GM18520 (cell line): ENCODE measurements around the gene THTPA.

Source experiments
- ATAC-seq: cut with Tn5 transposase; IDR thresholded peaks from one replicate; pipeline ENCODE4 v1.9.1; 2021; ENCODE audit not compliant: unreplicated experiment

Gene THTPA

GRCh38 chr14:23550131-23550811 is 5.8 kb upstream of the THTPA start:
- ATAC-seq: no peak

- ATAC-seq: no peak
Observed at GRCh38 chr14:23550812-23551265, 5.2 kb upstream of the THTPA start.

- ATAC-seq: no peak
Observed at GRCh38 chr14:23551266-23552028, 4.6 kb upstream of the THTPA start, which contains the start of gene ZFHX2. ZFHX2 (minus strand) TSS chr14:23551765; CDS start chr14:23535325, 16,440 bp downstream.

- ATAC-seq: no peak
Observed at GRCh38 chr14:23555533-23555881, 564 bp upstream of the THTPA start.

- no peak for ATAC-seq
Observed at GRCh38 chr14:23556700-23557440, 799 bp downstream of the THTPA start.

- no peak for ATAC-seq
Observed at GRCh38 chr14:23557521-23557920, 1.4 kb downstream of the THTPA start.

GRCh38 chr14:23557946-23558345 is 1.9 kb downstream of the THTPA start:
- ATAC-seq: no peak

- no peak for ATAC-seq
Observed at GRCh38 chr14:23558346-23559009, 2.4 kb downstream of the THTPA start.

- ATAC-seq: no peak
Observed at GRCh38 chr14:23559010-23559925, 3.2 kb downstream of the THTPA start.

- no peak for ATAC-seq
Observed at GRCh38 chr14:23559926-23560520, 4.0 kb downstream of the THTPA start.

GRCh38 chr14:23561259-23561658 is 5.2 kb downstream of the THTPA start:
- no peak for ATAC-seq

- ATAC-seq: no peak
Observed at GRCh38 chr14:23561873-23562821, 6.1 kb downstream of the THTPA start.

GRCh38 chr14:23562822-23563472 is 6.9 kb downstream of the THTPA start:
- ATAC-seq: no peak

GRCh38 chr14:23563473-23564180 is 7.6 kb downstream of the THTPA start:
- ATAC-seq: no peak

GRCh38 chr14:23564181-23564812 is 8.2 kb downstream of the THTPA start:
- no peak for ATAC-seq

- no peak for ATAC-seq
Observed at GRCh38 chr14:23564876-23565275, 8.8 kb downstream of the THTPA start.

GRCh38 chr14:23565626-23566025 is 9.6 kb downstream of the THTPA start:
- ATAC-seq: no peak
